Stimulated activated CD4-positive, alpha-beta T cell treated with anti-CD3 and anti-CD28 coated beads, Interleukin-4, amount 100 ng/mL, for 24 hours (primary cell): ENCODE results near the gene MAPK8.
"Not testable (repeated sequence)": the region's sequence is repeated elsewhere in the genome, so short reads cannot be mapped to it uniquely, and the experiment has no call there.

Experiments
- DNase-seq: peaks from one replicate; pipeline ENCODE4 v3.0.0-alpha.2; 2020

MAPK8 gene

GRCh38 chr10:48389846-48390557 lies 83.5 kb downstream of the MAPK8 start:
- no peak for DNase-seq

- no peak for DNase-seq
These were observed 84.0 kb downstream of the MAPK8 start for GRCh38 chr10:48390558-48390871.

- no peak for DNase-seq
These were observed 84.7 kb downstream of the MAPK8 start for GRCh38 chr10:48390933-48391845.

DNA sequence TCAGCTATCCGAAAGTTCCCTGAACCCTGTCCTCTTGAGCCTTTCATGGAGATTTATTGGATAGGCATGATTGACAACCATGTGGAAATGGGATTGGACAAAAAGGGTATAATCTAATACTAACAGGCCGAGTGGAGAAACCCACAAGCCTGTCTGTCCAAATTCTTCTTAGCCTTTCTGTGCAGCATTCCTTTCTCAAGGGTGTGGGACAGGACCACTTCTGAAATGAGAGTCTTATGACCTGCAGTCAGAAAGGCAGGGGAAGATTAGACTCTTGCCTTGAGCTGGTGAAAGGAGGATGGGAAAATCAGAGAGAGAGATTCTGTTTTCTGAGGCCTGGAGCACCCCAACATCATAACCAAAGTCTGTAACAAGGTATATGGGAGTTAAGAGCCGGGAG lies 85.5 kb downstream of the MAPK8 start:
- DNase-seq = no peak

DNA sequence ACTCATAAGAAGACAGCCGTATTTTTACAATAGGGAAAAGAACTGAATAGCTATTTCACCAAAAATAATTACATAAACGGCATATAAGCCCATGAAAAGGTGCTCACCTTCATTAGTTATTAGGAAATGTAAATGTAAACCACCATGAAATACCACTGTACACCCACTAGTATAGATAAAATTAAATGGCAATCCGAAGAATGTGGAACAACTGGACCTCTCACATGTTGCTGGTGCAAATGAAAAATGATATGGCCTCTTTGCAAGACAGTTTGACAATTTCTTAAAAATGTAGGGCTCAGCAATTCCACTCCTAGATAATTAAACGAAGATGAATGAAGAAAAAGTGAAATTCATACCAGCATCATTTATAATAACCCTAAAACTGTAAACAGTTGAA lies 91.8 kb downstream of the MAPK8 start:
- no peak for DNase-seq

DNA sequence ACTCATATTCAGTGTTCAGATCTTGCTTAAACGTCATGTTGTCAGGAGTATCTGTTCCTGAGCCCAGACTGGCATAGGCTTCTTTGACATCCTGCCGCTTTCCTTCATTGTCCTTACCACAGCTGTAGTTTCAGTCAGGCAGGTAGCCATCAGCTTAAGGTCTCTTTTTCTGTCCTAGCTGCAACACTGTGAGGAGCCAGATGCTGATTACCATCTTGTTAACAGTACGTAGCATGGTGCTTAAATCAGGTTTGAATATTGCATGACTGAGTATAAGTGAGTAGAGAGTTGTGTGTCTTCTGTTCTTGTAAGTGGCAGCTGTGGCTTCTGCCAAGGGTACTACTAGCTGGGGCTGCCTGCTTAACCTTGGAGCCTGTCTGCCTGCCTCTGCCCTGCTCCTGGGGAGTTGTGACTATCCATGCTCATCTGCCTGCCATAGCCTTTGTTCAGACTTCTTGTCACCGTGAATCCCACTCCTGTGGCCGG lies 92.6 kb downstream of the MAPK8 start:
- no peak for DNase-seq

GRCh38 chr10:48399551-48399950 lies 93.1 kb downstream of the MAPK8 start:
- DNase-seq = no peak

- DNase-seq = no peak
These were observed 93.8 kb downstream of the MAPK8 start for GRCh38 chr10:48400129-48400849.

- DNase-seq = no peak
These were observed 94.4 kb downstream of the MAPK8 start for GRCh38 chr10:48400850-48401220.

GRCh38 chr10:48404646-48405045 lies 98.2 kb downstream of the MAPK8 start:
- DNase-seq = no peak

GRCh38 chr10:48406204-48406603 lies 99.7 kb downstream of the MAPK8 start:
- no peak for DNase-seq

- DNase-seq = no peak
These were observed 100.2 kb downstream of the MAPK8 start for GRCh38 chr10:48406658-48407057.

- DNase-seq = no peak
These were observed 104.0 kb downstream of the MAPK8 start for GRCh38 chr10:48410503-48410902.

DNA sequence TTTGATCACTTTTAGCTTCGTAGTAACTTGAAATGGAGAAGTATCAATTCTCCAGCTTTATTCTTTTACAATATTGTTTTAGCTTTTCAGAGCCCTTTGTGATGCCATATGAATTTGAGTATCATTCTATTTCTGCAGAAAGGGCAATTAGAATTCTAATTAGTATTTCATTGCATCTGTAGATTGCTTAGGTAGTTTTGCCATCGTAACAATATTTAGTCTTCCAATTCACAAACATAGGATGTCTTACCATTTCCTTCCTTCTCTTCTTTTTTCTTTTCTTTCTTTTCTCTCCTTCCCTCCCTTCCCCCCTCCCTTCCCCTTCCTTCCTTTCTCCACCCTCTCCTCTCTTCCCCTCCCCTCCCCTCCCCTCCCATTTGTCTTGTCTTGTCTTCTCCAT lies 105.0 kb downstream of the MAPK8 start:
- no peak for DNase-seq

DNA sequence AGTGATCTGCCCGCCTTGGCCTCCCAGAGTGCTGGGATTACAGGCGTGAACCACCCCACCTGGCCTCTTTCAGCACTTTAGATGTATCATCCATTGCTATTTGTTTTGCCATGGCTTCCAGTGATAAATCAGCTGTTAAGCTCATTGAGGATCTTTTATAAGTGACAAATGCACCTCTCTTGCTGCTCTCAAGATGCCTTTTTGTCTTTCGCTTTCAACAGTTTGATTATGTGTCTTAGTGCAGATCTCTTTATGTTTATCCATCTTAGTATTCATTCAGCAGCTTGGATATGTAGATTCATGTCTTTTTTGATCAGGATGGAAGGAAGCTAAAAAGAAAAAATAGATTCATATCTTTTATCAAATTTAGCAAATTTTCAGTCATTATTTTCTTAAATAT lies 105.6 kb downstream of the MAPK8 start:
- DNase-seq = no peak

- no peak for DNase-seq
These were observed 106.5 kb downstream of the MAPK8 start for GRCh38 chr10:48412933-48413332.

- DNase-seq = no peak
These were observed 107.7 kb downstream of the MAPK8 start for GRCh38 chr10:48414160-48414559.

- DNase-seq = no peak
These were observed 108.3 kb downstream of the MAPK8 start for GRCh38 chr10:48414778-48415177.

DNA sequence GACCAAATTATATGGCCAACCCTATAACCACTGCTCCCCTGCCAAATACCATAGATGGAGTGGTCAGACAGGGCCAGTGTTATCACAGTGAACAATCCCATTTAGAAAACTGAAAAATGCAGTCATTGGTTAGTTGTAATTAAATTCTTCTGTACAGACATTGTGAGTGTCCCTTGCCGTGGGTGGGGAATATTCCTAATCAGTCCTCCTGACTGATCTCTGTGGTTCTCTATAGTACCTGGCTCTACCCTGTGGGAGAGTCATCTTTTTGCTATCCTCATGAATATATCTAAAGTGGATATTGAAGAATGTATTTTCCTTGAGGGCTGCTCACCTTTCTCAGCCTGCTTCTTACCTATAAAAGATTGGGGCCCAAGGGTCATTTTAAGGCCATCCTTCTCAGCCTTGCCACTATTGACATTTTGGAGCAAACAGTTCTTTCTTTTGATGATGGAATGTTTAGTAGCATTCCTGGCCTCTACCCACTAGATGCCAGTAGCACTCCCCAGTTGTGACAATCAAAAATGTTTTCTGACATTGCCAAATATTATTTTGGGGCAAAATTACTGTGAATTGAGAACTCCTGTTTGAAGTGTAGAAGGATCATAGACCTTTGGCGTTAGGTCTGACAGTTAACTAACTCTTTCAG lies 110.2 kb downstream of the MAPK8 start:
- DNase-seq = no peak

- no peak for DNase-seq
These were observed 110.9 kb downstream of the MAPK8 start for GRCh38 chr10:48417374-48417773.

DNA sequence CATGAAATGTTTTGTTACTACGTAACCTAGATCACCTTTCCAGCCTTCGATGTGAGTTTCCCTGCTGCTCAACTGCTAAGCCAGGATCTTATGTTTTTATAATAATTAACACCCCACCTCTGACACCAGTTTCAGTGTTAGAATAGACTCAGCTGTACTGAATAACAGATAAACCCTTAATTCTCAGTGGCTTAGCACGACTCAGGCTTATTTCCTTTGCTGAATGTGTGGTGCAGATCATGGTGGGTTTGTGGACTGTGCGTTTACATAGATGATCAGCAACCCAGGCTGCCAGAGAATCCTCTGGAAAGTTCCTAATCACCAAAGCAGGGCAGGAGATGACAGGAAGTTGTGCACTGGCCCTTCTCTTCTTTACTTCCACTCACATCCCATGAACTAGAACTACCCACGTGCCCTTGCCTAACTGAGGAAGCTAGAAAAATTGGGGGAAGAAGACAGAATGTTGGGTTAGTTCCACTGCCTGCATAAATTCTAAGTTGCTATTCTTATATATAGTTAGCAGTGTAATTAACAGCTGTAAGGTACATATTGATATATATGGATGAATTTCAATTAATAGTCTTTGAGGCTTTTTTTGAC lies 111.8 kb downstream of the MAPK8 start:
- no peak for DNase-seq

DNA sequence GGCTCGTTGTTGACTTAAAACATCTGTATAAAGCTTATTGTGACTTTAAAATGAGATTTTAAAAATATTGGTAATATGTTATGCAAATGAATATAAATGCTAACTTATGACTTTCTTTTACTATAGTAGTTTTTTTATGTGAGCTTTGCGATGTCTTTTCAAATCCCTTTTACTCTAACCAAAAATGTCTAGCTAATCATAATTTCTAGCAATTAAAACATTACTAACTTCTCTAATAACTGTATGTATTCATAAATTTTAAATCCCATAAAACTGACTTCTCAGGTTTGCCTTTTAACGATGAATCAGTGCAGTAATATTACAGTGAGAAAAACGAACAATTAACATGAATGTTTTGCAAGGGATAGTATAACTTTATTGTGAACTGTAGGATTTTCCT lies 113.2 kb downstream of the MAPK8 start:
- DNase-seq = no peak

- not testable (repeated sequence) for DNase-seq
These were observed 115.4 kb downstream of the MAPK8 start for GRCh38 chr10:48421862-48422261.
